Right renal cortex interstitium (tissue), 3 donors: ENCODE data around the gene SERTAD4. TPM values are rescaled to one million over a fixed set of nuclear protein-coding genes. Genes with fewer than 3 reads are reported as not detected.
A peak's percentile ranks its signal among the peaks of the same experiment; 100 is the strongest.

Experiments
- DNase-seq, 3 donors: peaks; one replicate each; pipeline ENCODE4 v3.0.0-alpha.2; 2013; ENCODE audit warnings: low read depth in 3 of 3, low spot score in 2 of 3
- polyA plus RNA-seq, 3 donors: library from polyadenylated mRNA; unstranded; fragments of 120-200 nt; gene quantifications; one replicate each; pipeline ENCODE4 v1.2.1, GENCODE V29; 2013; ENCODE audit not compliant: insufficient read length in 3 of 3

The SERTAD4 gene
- polyA plus RNA-seq, 3 donors, result 3.9 to 4.9 (median 4.3) TPM

DNA sequence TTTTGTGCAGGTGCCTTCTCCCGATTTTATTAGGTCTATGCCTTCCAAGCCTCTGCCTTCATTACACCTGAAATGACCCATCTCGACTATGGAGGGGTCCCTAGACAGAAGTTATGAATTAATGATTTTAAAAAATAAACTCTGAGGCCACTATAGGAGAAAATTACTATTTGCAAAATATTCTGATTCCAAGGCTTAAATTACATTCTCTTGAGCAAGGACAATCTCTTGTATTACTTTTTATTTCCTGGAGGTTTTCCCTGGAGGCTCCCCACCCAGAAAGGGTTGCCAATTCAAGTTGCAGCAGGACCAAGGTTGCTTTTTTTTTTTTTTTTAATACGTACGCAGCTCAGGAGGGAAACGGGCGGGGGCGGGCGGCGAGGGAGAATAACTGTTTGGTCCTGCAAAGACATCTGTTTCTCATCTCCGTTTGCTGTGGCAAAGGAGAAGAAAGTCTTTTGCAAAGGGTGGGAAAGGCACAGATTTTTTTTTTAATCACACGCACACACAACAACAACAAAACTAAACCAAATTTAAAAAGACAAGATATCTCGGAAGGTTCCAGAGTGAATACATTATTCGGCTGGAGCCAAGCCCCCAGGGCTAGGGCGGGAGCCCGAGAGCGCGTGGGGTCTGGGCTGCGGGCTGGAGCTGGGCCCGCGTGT, 618 bp upstream of the SERTAD4 start:
- no peak for DNase-seq

GRCh38 chr1:210233216-210233494, 559 bp downstream of the SERTAD4 start:
- no peak for DNase-seq

- DNase-seq, result no peak
These were observed 1.1 kb downstream of the SERTAD4 start for GRCh38 chr1:210233495-210234328.

GRCh38 chr1:210234329-210234757, 1.7 kb downstream of the SERTAD4 start:
- DNase-seq, result no peak

DNA sequence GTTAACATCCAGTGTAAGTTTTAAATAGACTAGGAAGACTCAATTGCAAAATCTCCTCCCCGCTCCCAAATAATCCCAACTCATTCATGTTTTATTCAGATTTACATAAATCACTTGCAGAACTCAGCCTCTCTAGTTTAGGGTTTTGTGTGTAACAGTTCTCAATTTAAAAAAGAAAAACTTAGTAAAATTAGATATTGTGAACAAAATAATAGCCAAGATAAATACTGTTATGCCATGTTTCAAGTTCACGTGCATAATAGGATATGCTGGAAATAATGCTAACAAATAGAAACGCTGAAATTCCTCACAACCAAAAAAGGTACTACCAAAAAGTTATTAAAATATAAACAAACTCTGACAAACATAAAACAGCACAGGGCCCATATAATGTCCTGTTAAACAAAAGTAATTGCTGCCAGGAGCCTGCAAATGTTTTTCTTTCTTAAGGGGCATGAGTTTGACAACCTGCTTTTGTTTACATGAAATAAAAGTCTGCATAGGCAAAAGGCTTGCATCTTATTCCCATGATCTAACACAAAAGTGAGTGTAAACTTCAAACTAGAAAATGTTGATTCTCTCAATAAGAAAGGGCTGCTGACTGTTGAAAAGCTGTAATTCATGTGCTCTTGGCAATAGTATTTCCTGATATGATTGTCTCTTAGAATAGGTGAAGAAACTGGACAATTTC, 2.9 kb downstream of the SERTAD4 start:
- no peak for DNase-seq

DNA sequence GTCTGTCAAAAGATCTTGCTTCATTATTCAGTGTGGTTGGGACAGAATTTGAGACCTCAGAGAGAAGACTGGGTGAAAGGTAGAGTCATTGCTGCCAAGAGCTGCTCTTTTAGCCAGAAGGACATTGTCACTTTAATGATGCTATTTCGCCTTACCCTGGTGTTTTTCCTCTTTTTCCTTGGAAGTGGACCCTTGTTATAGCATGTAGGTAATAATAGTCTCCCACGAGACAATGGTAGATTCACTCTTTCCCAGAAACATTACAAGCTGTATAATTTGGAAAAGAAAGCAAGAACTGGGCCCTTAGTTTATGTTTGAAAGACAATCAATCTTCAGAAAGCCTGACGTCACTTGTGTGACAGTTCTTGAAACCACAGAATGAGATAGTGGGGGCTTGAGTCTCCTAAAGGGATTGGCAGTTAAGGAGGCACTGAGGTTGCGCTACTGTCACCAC, 3.8 kb downstream of the SERTAD4 start:
- DNase-seq, result no peak

- no peak for DNase-seq
These were observed 4.3 kb downstream of the SERTAD4 start for GRCh38 chr1:210236840-210237409.

DNA sequence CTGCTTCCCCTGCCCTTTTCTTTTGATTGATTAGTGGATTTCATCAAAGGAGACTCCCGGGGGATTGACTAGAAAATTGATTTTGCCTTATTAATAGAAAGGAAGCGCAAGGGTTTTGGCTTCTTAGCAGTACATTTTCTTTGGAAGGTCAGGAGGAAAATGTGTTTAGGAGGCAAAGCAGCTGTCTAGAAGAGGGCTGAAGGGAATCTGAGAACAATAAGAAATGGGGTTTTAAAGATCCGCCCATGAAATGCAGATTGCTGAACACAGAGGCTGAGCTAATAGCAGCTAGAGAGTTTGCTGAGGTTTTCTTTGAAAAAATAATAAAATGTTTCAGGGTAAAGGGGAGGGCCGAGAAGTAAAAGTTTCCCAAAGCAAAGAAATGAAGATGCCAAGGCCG, 4.9 kb downstream of the SERTAD4 start:
- DNase-seq, result no peak

- DNase-seq, result no peak
These were observed 5.4 kb downstream of the SERTAD4 start for GRCh38 chr1:210237981-210238380.

DNA sequence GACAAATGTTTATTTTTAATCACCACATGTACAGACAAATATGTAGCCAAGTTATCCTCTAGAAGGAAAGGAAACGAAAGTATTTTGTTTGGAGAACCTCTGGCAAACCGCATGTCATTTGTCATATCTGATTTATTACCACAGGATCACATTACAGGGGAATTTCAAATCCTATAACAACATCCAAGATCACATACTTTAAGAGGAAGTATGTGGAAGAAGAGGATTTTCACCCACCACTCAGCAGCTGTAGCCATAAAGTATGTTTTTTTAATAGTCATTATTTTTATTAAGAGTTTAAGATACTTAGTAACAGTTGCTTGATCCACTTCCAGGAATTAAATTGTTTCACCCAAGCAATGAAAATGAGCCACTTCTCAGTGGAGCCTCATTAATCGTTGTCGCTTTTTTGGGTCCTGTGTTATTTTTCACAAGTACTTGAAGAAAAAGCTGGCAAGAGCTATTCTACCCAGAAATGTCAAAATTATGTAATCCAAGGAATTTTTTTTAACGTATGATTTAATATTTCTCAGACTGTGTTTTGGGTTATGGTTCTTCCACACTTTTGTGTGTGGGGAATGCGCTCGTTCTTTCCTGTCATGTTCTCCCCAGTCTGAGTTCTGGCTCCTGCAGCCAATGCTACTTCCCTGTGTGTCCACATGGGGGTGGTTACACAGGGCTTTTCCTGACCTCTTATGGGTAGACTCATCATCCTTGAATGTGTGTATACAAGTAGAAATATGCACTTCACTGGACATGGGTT, 6.9 kb downstream of the SERTAD4 start:
- no peak for DNase-seq

GRCh38 chr1:210241121-210241520, 8.5 kb downstream of the SERTAD4 start:
- no peak for DNase-seq

GRCh38 chr1:210244746-210245367, 12.3 kb downstream of the SERTAD4 start:
- no peak for DNase-seq

- DNase-seq, result no peak
These were observed 13.9 kb downstream of the SERTAD4 start for GRCh38 chr1:210246447-210246846.

- no peak for DNase-seq
These were observed 15.7 kb downstream of the SERTAD4 start for GRCh38 chr1:210248341-210248740.

GRCh38 chr1:210250665-210250997, 18.0 kb downstream of the SERTAD4 start:
- no peak for DNase-seq

- DNase-seq, result peak in 1 of 3 donors; percentile 45
These were observed 18.5 kb downstream of the SERTAD4 start for GRCh38 chr1:210250998-210251679.

DNA sequence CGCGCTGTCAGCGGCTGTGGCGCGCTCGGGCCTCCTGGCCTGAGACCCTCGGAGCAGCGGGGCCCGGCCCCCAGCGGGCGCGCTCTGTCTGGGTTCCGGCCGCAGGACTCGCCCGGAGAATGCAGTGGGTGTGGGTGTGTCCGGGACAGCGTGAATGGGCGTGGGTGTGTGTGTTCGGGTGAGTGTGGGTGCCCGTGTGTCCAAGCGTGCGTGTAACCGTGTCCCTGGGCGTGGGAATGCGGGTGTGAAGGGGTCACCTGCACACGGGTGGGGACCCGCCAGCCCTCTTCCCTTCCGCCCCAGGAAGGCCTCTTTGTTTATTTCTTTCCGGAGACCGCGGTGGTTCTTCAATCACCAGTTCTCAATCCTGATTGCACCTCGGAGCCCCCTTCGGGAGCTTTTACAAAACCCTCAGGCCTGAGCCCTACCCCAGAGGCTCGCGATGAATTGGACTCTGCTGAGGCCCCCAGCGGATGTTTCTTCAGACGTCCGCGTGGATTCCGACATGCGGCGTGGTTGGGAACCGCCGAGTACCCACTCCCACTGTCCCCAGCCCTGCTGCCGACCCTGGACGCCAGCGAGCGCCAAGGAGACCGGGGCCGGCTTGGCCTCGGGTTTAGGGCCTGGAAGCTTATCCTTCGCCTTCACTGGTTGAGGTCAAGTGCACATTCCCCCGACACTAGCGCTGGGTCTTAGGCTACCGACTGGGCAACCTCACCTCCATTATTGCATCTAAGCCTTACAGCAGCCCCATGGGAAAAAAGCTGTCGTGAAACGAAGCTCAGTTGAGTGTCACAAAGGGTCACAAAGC, 19.3 kb downstream of the SERTAD4 start:
- DNase-seq, result no peak

GRCh38 chr1:210252621-210253051, 20.0 kb downstream of the SERTAD4 start:
- DNase-seq, result peak in 1 of 3 donors; percentile 30

- DNase-seq, result no peak
These were observed 21.7 kb downstream of the SERTAD4 start for GRCh38 chr1:210254298-210254697.
